ENCODE results near the gene CTPS2. TPM values are rescaled to one million over a fixed set of nuclear protein-coding genes. Genes with fewer than 3 reads are reported as not detected.

Gene CTPS2
- total and polyA plus RNA-seq, 10 of the 15 experiments (the other 5 are each of a cell fraction or from before 2014, with no cell fraction given), result 5.9 to 17.8 (median 14.2) TPM

DNA sequence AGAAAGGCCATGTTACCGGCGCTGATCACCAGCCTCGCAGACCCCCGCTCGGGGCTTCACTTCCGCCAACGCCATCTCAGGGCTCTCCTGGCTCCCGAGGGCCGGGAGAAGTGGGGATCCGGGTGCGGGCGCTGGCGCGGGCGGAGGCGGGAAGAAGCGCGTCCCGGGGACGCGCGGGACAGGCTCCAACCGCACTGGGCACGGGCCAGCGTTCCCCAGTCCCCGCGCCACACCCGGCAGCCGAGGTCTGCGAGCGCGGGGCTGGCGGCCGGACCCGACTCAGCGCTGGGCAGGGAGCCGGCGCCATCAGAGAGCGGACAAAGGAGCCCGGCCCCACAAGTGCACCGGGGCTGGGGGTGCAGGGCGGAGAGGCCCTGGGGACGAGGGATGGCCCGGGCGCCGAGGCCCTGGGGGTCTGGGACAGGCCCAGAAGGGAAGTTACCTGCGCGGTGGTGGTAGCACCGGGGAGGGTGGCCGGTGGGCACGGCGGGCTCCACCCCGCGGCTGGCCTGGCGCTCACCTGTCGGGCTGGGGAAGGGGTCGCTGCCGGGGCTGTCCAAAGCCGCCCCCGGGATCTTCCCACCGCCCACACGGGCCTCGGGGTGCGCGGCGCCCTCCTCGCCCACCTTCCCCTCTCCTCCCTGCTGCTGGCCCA, 449 bp downstream of the CTPS2 start (continued):
- TF ChIP-seq IRF5 (IDR thresholded peaks at IDR 0.05; ENCODE audit: borderline replicate concordance) (no peak), FOS (IDR thresholded peaks at IDR 0.05; ENCODE audit: borderline replicate concordance, extremely low read depth, insufficient read length) (no peak), YY1 (IDR thresholded peaks at IDR 0.05; ENCODE audit: low read depth, low read length) (0 out of 2 replicates have a peak, but pooled peaks have one; percentile 8), BHLHE40 (IDR thresholded peaks at IDR 0.05; ENCODE audit: borderline replicate concordance in 1 of 2, low read depth in 2 of 2, low read length in 1 of 2) (peak in 1 of 2 experiments; percentile 24; a peak in 1 of 4 replicates), EGR1 (IDR thresholded peaks at IDR 0.05; ENCODE audit: borderline replicate concordance in 1 of 2, low read depth in 2 of 2, low read length in 2 of 2) (peak in 1 of 2 experiments; percentile 65; a peak in 1 of 3 replicates), PBX3 (IDR thresholded peaks at IDR 0.05; ENCODE audit: insufficient replicate concordance, low read depth, low read length) (no peak), CBFB (IDR thresholded peaks at IDR 0.05; ENCODE audit: low read depth) (no peak), ZNF622 (IDR thresholded peaks at IDR 0.05) (no peak), HDAC6 (IDR thresholded peaks at IDR 0.05; ENCODE audit: unreplicated experiment) (no peak), ZNF217 (IDR thresholded peaks at IDR 0.05) (no peak), CBX5 (IDR thresholded peaks at IDR 0.05; ENCODE audit: low read depth) (no peak), CBX3 (IDR thresholded peaks at IDR 0.05; ENCODE audit: borderline replicate concordance, low read depth) (no peak), NFXL1 (IDR thresholded peaks at IDR 0.05; ENCODE audit: borderline replicate concordance) (no peak), CREB1 (IDR thresholded peaks at IDR 0.05; ENCODE audit: low read depth) (no peak)
- TF ChIP-seq, protein P1, sequence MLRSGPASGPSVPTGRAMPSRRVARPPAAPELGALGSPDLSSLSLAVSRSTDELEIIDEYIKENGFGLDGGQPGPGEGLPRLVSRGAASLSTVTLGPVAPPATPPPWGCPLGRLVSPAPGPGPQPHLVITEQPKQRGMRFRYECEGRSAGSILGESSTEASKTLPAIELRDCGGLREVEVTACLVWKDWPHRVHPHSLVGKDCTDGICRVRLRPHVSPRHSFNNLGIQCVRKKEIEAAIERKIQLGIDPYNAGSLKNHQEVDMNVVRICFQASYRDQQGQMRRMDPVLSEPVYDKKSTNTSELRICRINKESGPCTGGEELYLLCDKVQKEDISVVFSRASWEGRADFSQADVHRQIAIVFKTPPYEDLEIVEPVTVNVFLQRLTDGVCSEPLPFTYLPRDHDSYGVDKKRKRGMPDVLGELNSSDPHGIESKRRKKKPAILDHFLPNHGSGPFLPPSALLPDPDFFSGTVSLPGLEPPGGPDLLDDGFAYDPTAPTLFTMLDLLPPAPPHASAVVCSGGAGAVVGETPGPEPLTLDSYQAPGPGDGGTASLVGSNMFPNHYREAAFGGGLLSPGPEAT (IDR thresholded peaks at IDR 0.05; ENCODE audit: low read depth), result no peak
